ELR (cell line): ENCODE measurements around the gene FXYD3.
A peak's percentile ranks its signal among the peaks of the same experiment; 100 is the strongest.
"Not testable (repeated sequence)": the region's sequence is repeated elsewhere in the genome, so short reads cannot be mapped to it uniquely, and the experiment has no call there.

Experiments used
- DNase-seq: peaks from one replicate; pipeline ENCODE4 v3.0.0-alpha.2; 2015; ENCODE audit warnings: low read depth

Gene FXYD3

DNA sequence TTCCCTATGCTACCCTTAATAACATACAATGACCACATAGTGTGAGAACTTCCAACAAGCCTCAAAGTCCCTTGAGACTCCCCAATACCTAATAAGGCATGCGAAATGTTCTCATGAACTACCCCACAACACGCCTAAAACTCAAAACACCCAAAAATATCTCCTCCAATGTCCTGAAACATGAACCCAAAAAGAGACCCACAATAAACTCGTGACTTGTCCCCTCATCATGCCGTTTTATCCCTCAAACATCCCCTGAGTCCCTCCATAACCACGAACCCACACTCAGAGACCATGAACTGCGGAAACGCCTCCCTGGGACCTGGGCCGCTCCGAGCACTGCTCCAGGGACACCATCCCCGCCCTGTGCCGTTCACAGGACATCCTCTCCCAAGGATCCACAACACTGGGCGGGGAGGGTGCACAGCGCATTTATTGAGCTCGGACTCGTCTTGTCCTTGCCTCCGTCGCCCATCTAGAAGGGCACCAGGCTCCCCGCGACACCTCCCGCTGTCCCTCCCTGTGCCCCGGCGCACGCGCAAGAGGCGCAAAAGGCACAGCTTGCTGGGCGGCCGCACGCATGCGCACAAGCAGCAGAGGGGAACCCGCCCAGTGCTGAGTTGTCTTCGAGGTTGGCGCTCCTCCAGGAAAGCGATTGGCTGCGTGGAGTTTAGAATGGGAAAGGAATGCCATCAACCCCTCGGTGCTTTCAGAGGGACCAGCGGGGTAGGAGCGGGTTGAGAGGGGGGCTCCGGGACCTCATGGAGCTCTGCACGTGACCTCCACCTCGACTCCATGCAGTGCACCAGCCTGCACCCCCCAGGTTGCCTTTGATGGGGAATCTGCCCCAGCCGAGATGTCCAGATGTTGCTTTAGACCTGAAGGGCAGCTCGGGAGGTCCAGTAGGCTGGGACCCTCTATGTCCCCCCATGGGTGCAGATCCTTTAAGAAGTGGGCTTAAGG, 8.8 kb downstream of the FXYD3 start:
- DNase-seq: peak; percentile 90

DNA sequence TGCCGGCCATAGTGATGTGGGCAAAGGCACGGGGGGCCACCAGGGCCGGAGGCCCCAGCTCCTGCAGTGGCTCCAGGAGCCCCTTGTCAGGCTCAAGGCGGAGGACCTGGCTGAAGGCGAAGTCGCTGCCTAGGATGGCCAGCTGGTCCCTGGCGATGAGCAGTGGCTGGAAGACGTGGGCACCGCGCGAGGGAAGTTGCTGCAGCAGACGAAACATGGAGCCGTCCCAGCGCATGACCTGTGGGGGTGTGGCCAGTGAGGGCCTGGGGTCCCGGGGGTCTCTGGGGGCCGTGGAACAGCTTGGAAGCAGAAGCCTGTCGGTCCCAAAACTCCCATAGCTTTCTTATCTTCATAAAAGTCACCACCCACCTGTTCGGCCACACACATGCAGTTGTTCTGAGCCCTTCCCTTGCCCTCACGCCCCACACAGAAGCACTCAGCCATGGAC, 9.7 kb downstream of the FXYD3 start:
- no peak for DNase-seq

DNA sequence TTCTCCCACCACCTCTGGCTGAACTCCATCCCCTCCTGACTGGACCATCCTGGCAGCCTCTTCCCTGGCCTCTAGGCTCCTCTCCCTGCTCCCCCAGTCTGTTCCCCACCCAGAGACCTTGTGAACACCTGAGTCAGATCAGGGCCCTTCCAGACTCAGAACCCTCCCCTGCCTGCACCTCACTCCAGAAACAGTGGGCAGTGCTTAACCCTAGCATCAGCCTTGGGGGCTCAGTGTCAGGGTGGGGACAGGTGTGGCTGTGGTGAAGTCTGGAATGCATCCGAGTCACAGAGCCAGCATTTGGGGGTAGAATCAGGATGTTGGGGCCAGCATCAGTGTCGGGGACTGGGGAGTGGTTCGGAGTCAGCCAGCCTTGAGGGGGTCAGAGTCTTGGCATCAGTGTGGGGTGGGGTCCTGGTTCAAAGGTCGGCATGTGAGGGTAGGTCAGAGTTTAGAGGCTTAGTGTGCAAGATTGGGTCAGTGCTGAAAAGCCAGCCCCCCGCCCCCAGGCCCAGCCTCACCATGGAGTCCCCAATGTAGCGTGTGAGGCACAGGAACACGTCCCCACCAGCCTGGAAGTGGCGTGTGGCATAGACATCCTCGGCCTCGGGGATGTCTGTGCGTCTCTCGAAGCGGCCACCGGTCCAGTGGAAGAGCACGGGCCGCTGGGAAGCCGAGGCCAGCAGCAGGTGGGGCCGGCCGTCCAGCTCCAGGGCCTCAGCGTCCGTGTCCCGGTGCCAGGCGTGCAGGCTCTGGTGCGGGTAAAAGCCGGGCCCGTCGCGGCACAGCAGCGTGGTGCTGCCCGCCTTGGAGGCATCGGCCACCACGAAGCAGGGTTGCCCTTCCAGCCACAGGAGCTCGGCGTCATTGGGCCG, 10.4 kb downstream of the FXYD3 start:
- no peak for DNase-seq

DNA sequence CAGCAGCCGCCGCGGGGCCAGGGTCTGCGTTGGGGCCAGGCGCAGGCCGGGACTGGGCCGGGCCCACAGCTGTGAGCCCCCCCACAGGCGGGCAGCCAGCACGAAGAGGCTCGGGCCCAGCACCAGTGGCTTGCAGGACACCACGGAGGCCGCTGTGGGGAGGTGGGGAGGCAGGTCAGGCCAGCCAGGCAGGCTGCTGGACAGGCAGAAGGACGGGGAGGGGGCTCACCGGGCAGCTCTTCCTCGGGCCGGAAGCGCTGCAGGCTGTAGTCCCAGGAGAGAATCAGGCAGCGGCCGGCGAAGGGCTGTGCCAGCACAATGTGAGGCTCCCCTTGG, 11.0 kb downstream of the FXYD3 start:
- no peak for DNase-seq

DNA sequence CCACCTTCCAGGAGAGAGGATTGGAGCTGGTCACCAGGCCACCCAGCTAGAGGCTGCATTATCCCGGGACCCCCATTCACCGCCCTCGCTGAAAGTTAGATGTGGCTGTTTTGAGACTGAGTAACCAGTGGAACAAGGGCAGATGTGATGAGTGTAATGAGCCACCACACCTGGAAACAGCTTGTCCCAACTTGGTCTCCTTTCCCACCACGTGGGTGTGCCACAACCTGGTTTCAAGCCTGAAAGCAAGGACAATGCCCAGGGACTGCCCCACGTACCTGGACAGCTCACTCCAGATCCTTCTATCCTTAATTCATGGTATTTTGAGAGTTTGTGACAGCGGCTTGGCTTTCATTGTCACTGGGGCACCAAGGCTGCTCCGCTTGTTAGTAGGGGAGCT, 12.2 kb downstream of the FXYD3 start:
- DNase-seq: no peak

DNA sequence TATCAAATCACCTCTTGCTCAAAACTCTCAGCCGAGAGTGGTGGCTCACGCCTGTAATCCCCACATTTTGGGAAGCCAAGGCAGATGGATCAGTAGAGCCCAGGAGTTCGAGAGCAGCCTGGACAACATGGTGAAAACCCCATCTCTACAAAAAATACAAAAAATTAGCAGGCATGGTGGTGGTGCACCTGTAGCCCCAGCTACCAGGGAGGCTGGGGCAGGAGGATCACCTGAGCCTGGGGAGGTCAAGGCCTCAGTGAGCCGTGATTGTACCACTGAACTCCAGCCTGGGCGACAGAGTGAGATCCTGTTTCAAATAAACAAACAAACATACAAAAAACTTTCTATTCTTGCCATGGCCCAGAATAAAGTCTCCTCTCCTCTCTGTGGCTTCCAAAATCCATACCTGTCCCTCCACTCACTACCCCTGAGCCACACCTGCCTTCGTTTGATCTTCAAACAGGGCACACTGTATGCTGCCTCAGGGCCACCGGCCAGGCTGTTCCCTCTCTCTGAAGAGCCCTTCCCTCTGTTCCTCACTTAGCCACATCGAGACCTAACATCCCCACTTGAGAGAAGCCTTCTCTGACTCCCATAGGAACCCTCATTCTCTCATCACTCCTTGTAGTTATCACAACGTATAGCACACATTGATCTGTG, 12.9 kb downstream of the FXYD3 start:
- no peak for DNase-seq

DNA sequence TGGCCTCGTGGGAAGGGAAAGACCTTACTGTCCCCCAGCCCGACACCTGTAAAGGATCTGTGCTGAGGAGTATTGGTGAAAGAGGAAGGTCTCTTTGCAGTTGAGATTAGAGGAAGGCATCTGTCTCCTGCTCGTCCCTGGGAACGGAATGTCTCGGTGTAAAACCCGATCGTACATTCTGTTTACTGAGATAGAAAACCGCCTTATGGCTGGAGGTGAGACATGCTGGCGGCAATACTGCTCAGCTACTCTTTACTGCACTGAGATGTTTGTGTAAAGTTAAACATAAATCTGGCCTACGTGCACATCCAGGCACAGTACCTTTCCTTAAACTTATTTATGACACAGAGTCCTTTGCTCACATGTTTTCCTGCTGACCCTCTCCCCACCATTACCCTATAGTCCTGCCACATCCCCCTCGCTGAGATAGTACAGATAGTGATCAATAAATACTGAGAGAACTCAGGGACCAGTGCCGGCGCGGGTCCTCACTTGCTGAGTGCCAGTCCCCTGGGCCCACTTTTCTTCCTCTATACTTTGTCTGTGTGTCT, 14.2 kb downstream of the FXYD3 start:
- not testable (repeated sequence) for DNase-seq

DNA sequence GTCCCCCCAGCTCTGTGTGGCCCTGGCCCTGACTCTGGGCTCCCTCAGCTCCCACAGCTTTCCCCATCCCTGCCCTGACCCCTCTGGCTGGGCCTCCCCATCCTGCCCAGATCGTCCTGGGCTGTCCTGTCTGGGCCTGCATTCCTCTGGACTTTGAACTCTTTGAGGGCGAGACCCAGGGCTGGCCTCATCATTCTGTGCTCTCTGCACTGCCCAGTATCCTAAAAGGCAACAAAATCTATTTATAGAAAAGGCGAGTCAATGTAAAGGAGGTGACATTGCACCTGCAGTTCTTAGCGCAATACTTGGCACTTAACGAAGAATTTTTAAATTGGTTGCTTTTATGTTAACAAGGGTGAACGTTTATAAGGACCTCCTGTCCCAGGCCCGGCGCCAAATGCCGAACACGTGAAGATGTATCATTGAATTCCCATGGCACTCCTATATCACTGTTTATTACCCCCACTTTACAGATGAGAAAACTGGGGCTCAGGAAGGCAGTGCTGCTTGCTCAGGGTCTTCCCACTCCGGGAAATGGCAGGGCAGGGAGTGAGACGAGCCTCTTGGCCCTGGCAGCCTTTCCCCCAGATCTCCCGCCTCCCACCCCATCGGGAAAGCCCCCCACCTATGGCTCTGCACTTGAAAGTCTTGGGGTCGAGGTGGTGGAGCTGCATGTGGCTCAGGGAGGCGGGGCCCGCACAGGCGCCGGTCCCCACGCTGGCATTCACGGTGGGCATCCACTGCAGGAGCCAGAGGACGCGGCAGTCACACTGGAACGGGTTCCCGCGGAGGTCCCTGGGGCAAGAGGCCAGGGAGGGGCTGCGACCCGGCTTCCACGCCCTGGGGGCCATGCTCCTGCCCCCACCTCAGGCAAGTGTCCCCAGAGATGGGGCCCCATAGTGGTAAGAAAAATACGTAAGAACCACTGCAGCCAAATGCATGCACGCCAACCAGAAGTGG, 15.4 kb downstream of the FXYD3 start:
- no peak for DNase-seq

DNA sequence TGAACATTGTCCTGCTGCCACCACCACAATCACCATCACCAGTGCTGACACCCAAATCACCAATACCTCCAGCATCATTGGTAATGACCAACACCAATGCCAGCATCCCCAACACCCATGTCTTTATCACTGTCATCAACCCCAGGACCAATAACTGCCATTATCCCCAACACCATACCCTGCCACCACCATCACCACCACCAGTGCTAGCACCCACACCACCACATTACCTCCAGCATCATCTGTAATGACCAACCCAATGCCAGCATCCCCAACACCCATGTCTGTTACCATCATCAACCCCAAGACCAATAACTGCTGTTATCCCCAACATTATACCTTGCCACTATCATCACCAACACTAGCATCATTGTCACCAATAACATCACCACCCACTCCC, 16.6 kb downstream of the FXYD3 start:
- no peak for DNase-seq

DNA sequence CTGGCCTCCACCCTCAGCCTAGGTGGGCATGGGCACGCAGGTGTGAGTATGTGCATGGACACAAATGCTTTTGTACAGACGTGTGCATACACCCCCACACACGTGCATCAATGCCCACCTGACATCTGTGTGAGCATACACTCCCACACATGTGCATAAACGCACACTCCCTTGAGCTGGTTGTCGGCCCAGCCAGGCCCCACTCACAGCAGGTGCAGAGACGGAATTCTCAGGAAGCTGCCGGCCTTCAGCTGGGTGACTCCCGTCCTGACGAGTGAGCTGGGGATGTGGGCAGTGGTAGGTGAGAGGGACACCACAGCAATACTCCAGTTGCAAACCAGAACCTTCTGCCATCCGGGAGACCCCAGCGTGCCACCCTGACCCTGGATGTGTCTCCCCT, 18.2 kb downstream of the FXYD3 start:
- DNase-seq: no peak

DNA sequence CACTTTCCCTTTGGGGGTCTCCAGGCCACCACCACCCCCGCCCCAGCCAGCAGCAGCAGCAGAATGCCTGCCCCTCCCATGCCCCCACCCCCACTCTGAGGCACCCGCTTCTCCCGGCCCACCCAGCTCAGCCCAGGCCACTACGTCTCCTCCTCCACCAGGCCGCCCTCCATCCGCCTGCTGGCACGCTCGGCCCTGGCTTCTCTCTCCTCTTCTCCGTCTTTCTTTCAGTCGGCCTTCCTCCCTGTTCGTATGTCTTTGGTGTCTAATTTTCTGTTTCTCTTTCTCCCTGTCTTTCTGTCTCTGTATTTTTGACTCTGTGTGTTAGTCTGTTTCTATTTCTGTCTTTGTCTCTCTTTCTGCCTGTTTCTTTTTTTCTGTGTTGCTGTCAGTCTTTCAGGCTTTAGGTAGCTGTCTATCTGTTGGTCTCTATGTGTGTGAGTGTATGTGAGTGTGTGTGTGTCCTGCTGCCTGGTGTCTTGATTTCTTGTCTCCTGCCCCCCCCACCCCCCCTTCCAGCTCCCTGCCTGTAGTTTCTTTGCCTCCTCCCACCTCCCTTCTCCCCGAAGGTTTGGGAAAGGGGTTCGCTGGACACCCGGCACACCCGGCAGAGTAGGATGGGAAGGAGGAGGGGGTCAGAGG, 19.1 kb downstream of the FXYD3 start, which contains the start of gene LGI4:
Gene LGI4, minus strand, starts transcription at position 459 of the 642 bp plus-strand sequence. Its CDS starts 379 bp downstream, at position 80.
- DNase-seq: no peak

DNA sequence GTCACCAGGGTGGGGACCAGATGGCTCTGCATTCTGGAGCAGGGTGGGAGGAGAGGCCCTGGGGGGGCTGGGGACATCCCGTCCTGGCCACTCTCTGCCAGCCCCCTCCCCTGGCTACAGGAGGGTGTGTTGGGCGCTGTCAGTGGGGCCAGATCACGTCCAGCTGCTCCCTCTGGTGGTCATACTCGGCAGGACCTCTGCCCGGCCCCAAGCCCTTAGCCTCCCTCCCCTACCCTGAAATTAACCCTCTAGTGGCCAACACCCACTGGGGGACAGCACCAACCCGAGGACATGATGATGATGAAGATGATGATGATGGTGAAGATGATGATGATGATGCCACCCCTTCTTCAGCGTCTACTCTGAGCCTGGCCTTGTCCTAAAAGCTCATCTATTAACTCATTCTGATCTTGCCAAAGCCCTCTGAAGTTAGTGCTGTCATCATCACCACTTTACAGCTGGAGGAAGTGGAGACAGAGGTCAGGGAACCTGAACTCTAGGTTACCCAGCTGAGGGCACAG, 19.8 kb downstream of the FXYD3 start:
- DNase-seq: peak; percentile 67

DNA sequence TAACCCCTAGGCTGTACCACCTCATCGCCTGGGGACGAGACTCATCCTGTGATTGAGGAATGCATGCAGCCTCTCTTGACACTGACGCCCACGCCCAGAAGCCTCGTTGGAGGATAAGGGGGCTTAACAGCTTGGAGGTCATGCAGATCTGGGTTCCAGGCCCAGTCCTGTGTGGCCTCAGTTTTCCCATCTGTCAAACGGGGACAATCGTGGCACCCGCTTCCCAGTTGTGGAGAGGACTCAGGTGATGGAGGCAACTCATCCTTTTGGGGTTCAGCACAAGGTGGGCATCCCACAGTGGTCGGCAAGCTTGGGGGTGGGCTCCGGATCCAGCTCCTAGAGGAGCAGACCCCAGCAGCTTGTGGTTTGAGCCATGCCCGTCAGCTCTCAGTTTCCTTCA, 20.6 kb downstream of the FXYD3 start:
- DNase-seq: no peak

DNA sequence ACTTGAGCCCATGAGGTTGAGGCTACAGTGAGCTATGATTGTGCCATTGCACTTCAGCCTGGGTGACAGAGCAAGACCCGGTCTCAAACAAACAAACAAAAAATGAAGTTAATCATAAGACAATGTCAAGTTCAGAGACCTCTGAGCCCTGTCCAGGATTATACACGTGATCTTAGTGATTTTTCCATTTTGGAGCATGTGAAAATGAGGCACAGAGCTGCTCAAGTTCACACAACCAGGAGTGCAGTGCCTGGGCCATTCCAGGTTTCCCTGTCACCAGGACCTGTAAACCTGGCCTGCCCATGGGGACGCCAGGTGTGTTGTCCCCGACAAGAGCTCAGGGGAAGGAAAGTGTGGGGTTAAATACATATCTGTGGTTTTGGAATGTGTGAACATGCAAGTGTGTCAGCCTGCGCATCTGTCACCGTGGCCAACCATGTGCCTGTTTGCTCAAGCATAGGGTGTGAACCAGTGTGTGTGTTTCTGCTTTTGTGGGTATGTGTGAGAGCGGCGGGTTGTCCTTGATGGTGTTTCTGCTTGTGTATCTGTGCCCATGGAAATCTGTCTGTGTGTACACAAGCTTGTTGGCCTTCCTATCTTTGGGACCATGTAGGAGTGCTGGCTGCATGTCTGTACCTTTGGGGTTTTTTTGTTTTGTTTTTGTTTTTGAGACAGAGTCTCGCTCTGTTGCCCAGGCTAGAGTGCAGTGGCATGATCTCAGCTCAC, 21.5 kb downstream of the FXYD3 start:
- no peak for DNase-seq

DNA sequence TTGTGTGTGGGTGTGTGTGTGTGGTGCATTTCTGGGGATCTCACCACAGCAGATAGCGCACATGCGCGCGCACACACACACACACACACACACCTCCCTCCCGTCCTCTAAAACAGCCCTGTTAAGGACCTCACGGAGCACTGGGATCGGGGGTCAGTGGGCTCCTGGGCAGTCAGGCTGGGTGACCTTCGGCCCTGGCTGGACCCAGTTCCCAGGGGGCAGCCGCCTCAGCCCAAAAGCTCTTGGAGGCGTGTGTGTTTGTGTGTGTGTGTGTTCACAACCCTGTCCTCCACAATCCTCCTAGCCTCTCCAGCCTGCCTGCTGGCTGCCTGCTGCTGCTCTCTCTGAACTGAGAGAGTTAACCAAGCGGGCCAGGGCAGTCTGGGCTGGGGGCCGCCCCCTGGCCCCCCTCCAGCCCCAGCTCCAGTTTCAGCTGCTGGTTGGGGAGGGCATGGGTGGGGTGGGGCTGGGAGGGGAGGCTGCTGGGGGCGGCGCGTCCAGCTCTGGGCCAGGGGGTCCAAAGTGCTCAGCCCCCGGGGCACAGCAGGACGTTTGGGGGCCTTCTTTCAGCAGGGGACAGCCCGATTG, 22.8 kb downstream of the FXYD3 start, which contains the start of gene FXYD1:
Gene FXYD1, plus strand, starts transcription at position 520 of the 588 bp plus-strand sequence. CDS start 1,256 bp downstream, outside the sequence.
- DNase-seq: no peak

DNA sequence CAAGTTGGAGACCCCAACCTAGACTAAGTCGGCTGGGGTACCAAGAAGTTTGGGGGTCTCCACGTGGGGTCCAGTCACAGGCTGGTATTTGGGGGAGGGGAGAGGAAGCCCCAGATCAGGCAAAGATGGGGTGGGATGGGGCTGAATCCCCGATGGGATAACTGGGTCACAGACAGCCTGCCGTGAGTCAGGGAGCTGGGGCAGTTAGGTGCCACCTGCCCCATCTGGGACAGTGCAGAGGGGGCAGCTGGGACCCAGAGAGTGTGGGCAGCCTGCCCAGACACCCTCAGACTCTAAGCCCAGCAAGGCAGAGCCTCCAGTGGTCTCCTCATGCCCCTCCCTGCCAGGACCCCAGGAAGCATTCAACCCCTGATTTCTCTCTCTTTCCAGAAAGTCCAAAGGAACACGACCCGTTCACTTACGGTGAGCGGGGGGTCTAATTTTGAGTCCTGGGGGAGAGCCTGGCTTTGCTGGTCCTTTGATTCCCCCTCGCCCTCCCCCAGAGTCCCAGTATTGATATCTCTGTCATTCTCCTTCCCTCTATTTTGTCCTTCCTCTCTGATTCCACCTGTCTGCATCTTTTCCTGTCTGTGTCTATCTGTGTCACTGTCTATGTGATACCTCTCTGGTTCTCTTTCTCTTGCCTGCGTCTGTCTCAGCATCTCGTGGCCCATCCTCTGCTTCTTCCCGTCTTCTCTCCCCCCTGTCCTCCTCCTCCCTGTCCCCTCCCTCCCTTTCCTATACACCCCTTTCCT, 24.8 kb downstream of the FXYD3 start:
- DNase-seq: no peak

DNA sequence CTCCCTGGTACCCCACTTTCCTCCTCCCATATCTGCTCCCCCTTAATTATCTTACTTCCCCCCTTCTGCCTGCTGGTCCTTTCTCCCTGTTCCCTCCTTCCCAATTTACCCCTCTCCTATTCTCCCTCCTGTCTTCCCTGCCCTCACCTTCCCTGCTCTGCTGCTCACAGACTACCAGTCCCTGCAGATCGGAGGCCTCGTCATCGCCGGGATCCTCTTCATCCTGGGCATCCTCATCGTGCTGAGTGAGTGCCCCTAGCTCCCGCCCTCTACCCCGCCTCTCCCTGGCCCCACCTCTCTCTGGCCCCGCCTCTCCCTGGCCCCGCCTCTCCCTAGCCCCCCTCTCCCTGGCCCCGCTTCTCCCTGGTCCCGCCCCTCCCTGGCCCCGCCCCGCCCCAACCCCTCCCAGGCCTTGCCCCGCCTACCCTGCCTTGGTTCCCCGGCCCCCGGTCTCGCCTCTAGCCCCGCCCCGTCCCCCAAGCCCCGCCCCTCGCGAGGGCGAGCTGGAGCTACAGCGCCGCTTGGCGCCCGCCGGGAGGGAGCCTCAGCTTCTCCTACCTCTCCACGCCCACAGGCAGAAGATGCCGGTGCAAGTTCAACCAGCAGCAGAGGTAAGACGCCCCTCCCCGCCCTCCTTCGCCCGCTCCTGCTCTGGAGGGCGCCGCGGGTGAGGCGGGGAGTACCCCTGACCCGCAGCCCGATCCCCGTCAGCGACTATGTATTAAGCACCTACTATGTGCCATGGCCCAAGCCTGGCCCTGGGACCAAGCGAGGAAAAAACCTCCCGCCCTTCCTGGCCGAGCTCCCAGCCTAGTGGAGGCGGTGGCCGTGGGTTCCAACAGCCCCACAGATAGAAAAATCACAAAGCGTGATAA, 25.6 kb downstream of the FXYD3 start:
- peak; percentile 91 for DNase-seq
